ENCODE measurements around the gene FBXW11. TPM values are rescaled to one million over a fixed set of nuclear protein-coding genes. Genes with fewer than 3 reads are reported as not detected.
A peak's percentile ranks its signal among the peaks of the same experiment; 100 is the strongest.

FBXW11 gene
- total and polyA plus RNA-seq, 12 donors: 5.3 to 108 (median 76.6) TPM

DNA sequence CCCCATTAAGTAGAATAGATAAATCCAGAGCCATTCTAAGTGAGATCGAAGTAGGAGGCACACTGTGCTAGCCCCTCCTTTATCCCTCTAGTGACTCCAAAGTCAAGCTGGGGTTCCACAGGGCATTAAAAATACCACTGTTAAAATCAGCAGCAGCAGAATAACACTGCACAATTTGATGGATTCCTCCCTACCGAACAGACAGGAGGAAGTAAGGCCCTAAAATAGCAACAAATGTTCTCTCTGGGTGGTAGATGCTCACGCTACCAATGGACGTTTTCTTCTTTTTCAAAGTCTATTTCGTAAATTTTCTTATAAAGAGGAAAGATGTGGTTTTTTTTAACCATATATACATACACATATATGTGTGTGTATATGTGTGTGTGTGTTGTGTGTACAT lies 54.4 kb downstream of the FBXW11 start:
- ATAC-seq (peak in 1 of 8 donors; percentile 35), DNase-seq (no peak)
- WGBS, 2 donors: 55% methylated on average over 5 of the region's 5 CpGs
- Histone ChIP-seq H3K27ac (no peak overlapping the region), H3K36me3 (no peaks in the 10 kb centered on the region), H3K4me3 (no peak overlapping the region), H3K9me3 (no peaks in the 10 kb centered on the region), H3K4me1 (peaks cover 14 to 55% (median 40%) of the 10 kb centered on the region in 9 donors), H3K27me3 (no peaks in the 10 kb centered on the region)
- intact Hi-C loops (cut with DNase I): no loop called here
- TF ChIP-seq, protein P1, sequence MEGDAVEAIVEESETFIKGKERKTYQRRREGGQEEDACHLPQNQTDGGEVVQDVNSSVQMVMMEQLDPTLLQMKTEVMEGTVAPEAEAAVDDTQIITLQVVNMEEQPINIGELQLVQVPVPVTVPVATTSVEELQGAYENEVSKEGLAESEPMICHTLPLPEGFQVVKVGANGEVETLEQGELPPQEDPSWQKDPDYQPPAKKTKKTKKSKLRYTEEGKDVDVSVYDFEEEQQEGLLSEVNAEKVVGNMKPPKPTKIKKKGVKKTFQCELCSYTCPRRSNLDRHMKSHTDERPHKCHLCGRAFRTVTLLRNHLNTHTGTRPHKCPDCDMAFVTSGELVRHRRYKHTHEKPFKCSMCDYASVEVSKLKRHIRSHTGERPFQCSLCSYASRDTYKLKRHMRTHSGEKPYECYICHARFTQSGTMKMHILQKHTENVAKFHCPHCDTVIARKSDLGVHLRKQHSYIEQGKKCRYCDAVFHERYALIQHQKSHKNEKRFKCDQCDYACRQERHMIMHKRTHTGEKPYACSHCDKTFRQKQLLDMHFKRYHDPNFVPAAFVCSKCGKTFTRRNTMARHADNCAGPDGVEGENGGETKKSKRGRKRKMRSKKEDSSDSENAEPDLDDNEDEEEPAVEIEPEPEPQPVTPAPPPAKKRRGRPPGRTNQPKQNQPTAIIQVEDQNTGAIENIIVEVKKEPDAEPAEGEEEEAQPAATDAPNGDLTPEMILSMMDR (IDR thresholded peaks at IDR 0.05): no peak

DNA sequence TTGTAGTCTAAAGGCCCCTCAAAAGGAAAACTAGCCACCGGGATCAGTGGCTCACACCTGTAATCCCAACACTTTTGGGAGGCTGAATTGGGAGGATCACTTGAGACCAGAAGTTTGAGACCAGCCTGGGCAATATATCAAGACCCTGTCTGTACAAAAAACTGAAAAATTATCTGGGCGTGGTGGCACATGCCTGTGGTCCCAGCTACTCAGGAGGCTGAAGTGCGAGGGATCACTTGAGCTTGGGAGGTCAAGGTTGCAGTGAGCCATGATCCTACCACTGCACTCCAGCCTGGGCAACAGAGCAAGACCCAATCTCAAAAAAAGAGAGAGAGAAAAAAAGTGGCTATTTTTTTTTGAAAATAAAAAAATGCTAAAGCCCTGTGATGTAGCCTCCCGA lies 55.2 kb downstream of the FBXW11 start:
- ATAC-seq: no peak
- WGBS, 2 donors: 73 to 75% methylated on average over 4 of the region's 4 CpGs
- no peak overlapping the region for H3K4me3 ChIP-seq
- H3K36me3 ChIP-seq: no peaks in the 10 kb centered on the region
- intact Hi-C loops (cut with DNase I): no loop called here
- TF ChIP-seq, protein P1 (IDR thresholded peaks at IDR 0.05): no peak
- H3K27ac ChIP-seq: no peak overlapping the region
- no peaks in the 10 kb centered on the region for H3K9me3 ChIP-seq
- peaks cover 10 to 48% (median 32%) of the 10 kb centered on the region in 9 donors for H3K4me1 ChIP-seq
- no peaks in the 10 kb centered on the region for H3K27me3 ChIP-seq
- DNase-seq: no peak

DNA sequence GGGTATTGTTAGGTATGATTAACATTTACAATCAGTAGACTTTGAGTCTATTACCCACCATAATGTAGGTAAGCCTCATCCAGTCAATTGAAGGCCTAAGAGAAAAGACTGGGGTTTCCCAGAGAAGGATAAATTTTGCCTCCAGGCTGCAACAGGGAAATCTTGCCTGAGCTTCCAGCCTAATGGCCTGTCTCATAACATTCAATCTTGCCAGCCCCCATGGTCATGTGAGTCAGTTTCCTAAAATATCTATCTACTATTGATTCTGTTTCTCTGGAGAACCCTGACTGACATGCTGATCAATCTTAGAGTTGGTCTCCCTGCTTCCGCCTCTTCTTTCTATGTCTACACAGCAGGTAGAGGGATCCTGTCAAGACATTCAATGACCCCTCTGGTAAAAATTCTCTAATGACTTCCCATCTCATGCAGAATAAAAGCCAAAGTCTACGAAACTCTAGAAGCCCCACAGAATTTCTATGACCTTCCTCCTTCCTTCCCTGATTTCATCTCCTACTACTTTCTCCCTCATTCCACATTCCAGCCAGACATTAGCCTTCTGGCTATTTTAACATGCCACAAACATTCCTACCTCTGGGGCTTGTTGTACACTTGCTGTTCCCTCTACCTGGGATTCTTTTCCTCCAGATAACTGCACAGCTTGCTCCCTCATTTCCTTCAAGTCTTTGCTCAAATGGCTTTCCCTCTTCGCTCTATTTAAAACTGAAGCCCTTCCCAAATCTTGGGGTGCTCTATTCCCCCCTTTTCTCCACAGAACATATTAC lies 60.2 kb downstream of the FBXW11 start:
- DNase-seq: no peak
- TF ChIP-seq, protein P1 (IDR thresholded peaks at IDR 0.05): no peak
- Histone ChIP-seq H3K4me1 (peaks cover 0 to 34% (median 25%) of the 10 kb centered on the region in 9 donors), H3K27ac (no peak overlapping the region), H3K9me3 (no peaks in the 10 kb centered on the region), H3K4me3 (no peak overlapping the region), H3K27me3 (no peaks in the 10 kb centered on the region), H3K36me3 (no peaks in the 10 kb centered on the region)
- no peak for ATAC-seq
- 97 to 98% methylated on average over 3 of the region's 3 CpGs for WGBS, 2 donors
- intact Hi-C loops (cut with DNase I): no loop called here

DNA sequence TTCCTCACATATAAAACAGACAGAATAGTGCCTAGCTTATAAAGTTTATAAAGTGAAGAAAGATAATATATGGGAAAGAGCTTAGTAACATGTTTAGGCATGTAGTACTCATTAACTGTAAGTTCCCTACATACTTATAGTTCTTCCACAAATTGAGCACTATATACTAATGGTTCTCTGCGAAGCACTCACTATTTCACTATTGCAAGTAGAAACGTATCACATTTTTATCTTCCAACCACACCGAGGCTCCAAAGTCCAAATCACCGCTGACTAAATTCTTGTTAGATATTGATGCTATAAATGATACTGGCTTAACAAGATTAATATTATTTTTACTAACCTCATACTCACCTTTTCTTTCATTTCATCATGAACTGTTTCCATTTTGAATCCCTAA lies 61.0 kb downstream of the FBXW11 start:
- WGBS, 2 donors: 87 to 88% methylated on average over 4 of the region's 4 CpGs
- ATAC-seq (no peak), DNase-seq (no peak)
- intact Hi-C loops (cut with DNase I): no loop called here
- peaks cover 2 to 41% (median 30%) of the 10 kb centered on the region in 9 donors for H3K4me1 ChIP-seq
- H3K27me3 ChIP-seq: no peaks in the 10 kb centered on the region
- H3K27ac ChIP-seq: no peak overlapping the region
- no peak overlapping the region for H3K4me3 ChIP-seq
- H3K9me3 ChIP-seq: no peaks in the 10 kb centered on the region
- H3K36me3 ChIP-seq: no peaks in the 10 kb centered on the region
- TF ChIP-seq, protein P1 (IDR thresholded peaks at IDR 0.05): no peak

Data from heart right ventricle (tissue), 16 donors.